GM19467 (cell line): ENCODE data around the gene CRHR2.

Experiments used
- ATAC-seq: cut with Tn5 transposase; IDR thresholded peaks from one replicate; pipeline ENCODE4 v1.9.1; 2021; ENCODE audit warnings: mild to moderate bottlenecking, moderate library complexity; ENCODE audit not compliant: unreplicated experiment

CRHR2 gene

DNA sequence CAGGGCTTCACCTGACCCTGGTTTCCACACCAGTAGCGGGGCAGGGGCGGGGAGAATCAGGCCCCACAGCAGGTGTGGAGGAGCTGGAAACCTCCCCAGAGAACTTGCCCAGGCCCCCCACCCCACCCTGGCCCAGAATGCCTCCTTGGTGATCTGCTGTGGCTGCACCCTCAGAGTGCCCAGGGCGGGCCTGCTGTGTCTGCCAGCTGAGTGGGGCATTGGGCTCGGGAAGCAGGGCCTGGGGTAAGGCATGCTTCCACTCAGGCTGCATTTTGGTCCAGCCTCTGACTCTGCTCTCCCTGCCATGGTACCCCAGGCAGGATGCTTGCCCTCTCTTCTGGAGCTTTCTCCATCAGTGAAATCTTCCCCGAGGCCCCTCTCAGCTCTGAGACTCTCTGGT, 1.1 kb upstream of the CRHR2 start:
- no peak for ATAC-seq

DNA sequence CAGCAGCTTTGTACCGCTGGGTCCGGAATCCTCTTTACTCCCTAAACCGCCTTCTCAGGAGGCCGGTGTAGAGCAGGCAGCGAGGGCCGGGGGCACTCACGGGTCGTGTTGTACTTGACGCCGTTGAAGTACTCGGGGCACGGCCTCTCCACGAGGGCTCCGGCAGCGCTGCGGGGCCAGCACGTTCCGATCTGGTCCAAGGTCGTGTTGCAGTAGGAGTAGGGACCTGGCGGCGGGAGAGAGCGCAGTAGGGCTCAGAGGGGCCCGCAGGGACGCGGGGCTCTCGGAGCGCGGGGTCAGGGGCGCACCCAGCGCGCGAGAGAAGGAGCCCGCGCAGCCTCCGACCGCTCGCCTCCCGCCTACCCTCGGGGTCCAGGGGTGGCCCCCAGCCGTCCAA, 443 bp downstream of the CRHR2 start:
- ATAC-seq = no peak

DNA sequence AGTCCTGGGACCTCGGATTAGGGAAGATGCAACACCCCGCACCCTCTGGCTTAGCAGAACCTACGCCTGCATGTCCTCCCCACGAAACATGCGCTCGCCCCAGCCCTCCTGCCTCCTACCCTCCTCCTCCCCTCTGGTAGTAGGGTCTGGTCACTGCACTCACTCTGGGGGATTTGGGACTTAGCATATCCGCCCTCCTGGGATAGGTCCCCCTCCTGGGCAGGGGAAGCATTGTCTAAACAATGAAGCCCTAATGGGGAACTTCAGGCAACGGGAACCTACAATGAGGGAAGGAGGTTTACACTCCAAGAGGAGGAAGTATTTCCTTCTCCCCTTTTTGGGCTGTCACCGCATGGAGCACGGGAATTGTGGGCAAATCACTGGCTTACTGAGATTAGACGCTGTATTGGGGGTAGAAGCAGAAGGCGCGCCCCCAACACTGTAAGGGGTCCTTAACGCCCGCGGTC, 892 bp downstream of the CRHR2 start:
- no peak for ATAC-seq

DNA sequence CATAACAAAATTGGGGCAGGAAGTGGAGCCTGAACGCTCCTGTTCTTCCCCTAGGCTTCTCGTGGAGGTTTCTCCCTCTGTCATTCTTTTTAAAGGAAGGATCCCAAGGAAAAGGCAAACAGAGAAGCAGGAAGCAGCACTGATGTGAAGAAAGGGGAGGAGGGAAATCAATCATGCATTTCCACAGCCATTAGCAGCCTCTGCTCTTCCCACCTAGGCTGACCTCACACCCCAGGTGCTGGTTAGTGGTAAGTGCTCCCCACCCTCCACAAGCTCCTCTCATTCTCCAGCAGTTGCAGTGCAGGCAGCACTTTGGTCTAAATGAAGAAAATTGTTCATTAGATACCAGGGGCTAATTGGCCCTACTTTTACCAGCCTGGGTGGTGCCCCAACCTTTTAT, 2.6 kb downstream of the CRHR2 start:
- ATAC-seq = no peak

DNA sequence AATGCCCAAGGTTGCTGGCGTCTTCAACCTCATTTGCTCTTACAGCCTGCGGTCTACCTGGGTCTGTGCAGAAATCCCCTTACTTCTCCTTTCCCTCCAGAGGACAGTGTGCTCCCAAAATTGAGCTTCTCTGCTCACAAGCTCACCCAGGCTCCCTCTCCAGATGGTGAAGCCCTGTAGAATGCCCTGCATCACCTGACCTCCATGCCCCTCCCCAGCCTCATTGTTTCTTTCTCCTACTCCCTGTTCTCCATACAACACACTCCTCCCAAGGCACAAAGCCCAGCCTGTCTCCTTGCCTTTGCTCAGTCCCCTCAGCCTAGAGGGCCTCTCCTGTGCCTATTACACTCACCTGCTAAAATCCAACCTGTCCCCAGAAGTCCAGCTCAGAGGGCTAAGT, 3.5 kb downstream of the CRHR2 start:
- no peak for ATAC-seq

DNA sequence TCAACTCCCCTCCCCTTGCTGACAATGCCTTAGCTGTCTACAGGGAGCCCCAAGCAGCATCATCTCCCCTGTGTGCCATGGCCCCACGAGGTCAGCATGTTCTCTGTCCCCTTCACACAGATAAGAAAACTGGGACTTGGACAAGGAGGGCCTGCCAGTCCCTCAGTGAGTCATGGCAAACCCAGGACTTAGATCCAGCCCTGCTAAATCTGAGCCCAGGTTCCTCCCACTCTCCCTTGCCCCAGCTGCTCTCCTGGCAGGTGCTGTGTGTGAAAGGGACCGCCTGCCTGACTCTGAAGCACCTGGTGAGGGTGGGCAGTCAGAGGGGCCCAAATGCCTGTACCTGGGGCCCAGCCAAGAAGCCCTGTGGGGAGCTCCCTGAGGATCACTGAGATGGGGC, 7.4 kb downstream of the CRHR2 start:
- no peak for ATAC-seq

DNA sequence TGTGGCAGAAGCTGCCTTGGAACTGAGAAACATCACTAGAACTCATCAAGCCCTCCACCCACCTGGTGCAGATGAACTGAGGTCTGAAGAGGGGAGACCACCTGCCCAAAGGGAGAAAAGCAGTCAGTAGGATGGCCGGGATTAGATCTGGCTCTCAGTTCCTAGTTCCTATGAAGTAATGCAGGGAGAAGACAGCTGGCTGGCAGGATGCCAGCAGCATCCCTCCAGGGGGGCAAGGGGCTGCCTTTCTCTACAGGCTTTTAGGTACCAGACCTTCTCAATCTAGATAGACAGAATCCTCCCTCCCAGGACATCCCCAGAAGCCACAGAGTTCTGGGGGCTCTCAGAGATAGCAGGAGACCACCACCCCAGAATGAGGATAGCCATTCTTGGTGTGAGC, 7.8 kb downstream of the CRHR2 start:
- no peak for ATAC-seq

DNA sequence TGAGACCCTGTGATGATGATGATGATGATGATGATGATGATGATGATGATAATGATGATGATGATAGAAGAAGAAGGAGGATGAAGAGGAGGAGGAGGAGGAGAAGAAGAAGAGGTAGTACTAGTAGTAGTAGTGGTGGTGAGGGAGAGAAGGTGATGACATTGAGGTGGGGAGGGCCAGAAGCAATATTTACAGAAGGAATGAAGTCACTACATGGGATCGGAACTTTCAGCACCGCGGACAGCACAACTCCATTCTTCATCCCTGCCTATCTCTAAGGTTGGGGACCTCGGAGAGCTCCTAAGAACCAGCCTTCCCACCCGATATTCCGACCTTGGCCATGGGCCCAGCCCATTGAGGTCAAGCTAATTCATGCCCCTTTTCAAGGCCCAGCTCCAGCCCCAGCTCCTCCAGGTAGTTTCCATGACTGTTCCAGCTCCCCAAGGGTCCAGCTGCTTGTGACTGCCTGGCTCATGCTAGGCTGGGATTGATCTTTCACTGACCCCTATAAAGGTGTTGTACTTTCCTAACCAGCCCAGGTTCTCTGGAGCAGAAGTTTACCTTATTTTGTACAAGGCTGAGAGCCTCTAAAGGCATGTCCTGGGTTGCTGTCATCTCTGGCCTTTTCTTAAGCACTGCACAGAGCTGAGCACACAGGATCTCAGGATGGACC, 10.3 kb downstream of the CRHR2 start:
- ATAC-seq = no peak

DNA sequence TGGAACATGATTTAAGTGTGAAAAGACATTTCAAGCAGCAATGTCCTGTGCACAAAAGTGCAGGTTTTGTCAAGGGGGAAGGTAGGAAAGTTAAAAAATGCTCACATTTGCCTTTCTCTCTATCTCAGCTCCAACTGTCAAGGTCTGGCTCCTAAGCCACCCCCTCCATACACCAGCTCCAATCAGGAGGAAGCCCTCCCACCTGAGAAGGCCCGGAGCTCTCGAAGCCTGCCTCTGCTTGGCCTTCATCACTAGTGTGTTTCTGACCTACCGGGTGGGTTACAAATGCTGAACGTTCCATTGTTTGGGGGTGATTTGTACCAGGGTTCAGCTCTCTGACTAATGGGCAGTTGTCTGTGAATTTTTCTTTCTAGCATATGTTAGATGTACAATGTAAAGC, 14.2 kb downstream of the CRHR2 start:
- no peak for ATAC-seq

DNA sequence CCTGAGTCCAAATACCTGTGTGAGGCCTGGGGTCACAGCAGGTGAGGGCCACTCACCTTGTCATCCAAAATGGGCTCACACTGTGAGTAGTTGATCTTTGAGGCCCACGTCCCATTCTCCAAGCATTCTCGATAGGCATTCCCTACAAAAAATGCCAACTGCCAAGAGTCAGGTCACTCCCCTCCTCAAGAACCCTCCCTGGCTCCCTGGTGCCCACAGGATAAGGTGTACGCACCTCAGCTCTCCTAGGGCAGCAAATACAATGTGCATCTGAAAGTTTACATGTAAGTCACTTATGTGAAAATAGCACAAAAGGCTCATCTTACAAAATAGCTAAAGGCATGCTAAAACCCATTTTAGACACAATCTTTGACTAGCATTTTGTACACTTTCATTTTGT, 15.1 kb downstream of the CRHR2 start:
- no peak for ATAC-seq

DNA sequence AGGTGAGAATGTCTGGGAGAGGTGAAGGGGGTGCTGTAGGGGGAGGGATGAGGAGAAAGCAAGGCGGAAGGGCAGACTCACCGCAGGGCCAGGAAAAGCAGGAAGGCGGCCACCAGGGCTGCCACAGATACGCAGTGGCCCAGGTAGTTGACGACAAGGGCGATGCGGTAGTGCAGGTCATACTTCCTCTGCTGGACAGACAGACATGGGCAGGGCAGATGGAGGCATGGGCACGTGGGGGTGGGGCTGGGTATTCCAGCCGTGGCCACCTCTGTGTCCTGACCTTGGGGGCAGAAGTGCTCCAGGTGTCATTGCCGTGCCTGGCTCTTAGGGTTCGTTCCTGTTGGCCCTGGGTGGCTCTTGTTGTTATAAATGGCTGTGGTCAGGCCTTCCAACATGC, 16.8 kb downstream of the CRHR2 start:
- ATAC-seq = no peak

DNA sequence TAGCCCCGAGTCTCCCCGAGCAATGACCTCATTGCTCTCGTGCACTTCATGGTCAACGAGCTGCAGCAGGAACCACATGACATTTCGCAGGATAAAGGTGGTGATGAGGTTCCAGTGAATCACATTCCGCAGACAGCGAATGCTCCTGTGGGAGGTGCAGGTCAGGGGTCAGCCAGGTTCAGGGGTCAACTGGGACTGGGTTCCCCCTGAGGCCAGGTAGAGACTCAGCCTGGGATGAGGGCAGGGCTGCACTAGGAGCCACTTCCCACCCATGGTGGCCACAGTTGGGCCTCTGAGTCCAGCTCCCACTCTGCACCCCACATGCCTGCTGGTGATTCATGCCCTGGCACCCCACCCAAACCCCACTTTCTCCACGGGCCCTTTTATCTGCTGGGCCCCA, 17.2 kb downstream of the CRHR2 start:
- no peak for ATAC-seq

DNA sequence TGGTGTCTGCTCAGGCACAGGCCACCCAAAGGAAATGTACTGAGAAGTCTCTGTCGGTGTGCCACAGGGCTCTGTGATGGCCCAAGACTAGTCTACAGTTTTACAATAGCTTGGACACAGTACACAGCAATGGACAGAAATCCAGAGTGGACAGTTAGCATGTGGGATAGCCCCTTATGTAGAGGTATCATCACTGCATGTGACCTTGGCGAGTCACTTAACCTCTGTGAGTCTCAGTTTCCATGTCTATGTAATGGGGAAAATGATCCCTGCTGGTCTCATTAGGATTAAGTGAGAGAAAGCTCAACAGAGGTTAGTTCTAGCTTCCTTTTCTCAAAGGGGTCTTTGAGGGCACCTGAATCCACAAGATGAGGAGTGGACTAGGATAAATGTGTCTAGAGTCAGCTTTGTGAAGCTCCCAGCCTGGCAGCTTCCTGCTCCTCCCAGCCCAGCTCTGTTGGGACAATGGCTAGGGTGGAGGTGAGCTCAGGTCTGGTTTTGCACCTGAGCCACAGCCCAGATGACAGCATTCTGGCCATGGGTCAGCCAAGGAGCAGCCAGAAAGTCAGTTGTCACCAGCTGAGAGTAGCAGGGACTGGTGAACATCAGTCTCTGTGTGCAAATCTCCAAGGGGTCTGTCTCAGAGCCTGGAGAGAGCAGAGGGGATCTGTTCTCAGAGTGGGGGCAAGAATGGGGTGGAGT, 17.9 kb downstream of the CRHR2 start:
- no peak for ATAC-seq

DNA sequence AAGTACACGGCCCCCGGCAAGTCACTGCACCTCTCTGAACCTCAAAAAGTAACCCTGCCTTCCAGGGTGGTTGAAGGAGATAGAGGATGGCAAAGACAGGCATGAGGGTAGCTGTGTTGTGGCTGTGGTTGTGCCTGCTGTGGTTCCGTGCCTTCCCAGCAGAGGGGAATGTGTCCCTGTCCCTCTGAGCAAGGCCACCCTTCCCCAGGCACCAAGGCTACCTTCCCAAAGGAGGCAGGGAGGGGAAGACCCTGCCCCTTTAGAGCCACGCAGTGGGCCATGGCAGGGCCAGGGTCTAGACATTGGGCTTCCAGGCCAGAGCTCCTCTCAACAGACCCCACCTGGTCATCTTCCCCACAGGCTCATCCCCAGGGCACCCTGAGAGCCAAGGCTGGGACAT, 18.8 kb downstream of the CRHR2 start:
- ATAC-seq = no peak

DNA sequence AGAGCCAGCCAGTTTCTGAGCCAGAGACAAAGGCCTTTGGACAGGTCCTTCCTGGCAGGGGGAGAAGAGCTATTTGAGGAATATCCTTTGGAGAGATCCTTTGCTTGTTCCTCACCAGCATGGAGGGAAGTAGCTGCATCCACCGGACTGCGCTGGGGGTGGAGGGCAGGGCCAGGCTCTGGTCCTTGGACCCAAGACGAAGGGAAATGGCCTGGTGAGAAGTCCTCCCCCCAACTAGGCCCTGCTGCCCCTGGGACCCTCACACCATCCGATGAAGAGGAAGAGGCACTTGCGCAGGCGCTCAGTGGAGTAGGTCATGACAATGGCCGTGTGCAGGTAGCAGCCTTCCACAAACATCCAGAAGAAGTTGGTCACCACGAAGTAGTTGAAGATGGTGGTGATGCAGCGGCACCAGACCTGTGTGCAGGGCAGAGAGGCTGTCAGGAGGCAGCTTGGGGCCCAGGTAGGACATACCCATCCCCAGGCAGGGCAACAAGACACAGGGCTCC, 19.8 kb downstream of the CRHR2 start:
- no peak for ATAC-seq

DNA sequence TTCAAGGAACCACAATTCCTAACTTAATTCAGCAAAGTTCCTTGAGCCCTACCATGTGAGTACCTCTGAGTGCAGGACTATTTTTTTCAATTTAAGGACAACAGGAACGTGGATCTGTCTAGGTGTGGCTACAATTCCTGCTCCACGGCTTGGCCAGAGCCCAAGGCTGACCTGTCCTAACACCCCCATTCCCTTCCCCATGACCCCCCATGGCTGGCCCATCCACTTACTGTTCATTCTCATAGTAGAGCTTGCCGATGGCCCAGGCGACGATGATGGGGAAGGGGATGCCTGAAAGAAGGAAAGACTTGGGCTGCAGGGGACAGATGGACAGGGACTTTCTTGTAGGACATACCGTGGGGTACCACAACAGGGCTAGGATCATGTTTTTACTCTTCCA, 20.3 kb downstream of the CRHR2 start:
- no peak for ATAC-seq

DNA sequence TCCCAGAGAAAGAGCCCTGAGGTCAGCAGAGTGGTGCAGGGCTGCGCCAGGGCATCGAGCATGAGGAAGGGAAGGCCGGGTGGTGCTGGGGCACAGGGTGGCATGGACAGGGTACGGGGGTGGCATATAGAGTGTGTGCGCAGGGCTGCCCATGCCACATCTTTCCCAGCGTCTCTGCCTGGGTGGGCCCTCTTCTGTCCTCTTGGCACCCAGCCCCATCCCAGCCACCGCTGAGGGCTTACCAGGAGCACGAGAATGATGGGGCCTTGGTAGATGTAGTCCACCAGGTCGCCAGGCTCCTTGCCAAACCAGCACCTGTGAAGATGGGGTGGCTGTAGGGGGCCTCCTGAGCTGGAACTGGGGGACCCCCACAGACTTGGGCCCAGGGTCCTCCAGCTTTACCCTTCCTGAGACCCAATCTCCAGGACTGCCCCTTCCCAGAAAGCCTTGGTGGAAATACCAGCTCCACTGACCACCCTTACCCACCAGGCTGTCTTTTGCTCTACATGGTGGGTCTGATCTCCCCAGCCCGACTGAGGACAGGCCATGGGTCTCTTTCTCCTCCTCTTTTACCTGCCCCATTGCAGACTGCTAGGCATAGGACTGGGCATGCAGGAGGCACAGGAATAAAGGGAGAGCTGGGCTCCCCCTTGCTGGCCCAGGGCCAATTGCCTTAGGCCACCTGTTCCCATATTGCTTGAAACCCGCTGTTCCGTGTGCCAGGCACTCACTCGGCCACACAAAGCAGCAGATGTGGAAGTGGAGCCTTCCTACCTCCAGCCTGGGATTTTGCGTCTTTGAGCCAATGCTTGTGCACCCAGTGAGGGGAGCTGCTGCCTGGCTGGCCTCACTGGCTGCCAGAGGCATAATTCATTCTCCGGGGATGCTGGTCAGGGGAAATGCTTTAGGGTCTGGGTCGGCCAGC, 21.7 kb downstream of the CRHR2 start:
- no peak for ATAC-seq

DNA sequence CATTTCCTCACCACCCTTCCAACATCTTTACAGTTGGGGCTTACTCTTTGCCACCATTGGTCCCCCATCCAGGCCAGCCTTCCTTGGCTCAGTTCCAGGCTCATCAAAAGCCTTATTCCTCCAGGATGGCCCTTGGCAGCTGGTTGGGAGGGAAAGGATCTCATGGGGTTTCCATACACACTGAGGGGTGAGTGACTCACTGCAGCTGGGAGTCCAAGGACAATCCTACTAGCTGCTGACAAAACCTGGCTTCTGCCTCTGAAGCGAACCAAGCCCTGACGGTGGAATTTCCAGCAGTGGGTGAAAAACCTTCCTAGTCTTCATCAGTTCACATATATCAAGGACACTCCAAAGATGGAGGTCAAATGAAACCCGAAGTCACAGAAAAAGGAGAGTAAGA, 22.9 kb downstream of the CRHR2 start:
- no peak for ATAC-seq

DNA sequence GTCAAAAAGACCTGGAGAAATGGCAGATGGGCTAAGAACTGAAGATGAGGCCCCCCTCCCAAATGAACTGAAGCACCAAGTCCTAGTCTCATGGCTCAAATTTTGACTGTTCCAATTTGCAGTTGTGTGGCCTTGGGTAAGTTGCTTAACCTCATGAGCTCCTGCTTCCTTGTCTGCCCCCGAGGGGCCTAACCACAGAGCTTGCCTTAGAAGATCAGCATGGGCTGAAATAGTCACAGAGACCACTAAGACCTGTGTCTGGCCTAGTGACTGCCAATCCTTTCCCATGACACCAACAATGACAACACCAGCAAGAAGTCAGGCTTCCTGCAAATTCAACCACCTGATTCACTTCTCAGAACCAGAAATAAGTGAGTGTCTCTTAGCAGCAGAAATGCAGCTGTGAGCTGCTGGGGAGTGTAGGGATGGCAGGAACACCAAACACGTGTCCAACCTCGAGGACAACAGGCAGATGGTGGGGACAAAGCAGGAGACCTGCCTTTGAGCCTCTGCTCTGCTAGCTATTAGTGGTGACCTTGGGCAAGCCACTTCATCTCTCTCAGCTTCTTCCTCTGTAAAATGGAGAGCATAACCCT, 23.7 kb downstream of the CRHR2 start:
- ATAC-seq = no peak

DNA sequence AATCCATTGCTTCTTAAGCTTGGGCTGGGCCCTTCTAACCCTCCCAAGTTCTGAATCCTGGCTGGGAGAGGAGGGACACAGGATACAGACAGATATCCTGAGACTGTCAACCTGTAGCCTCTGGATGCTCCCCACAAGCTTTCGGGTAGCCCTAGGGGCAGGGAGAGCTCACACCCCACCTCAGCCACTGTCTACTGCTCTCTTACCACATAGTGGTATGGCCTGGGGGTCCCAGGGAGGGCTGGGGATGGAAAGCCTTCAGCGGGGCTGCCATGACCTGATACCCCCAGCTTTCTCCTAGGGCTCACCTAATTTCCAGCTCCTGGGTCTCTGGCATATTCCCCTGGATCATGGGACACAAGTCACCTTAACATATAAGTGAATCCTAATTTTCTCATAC, 25.1 kb downstream of the CRHR2 start:
- ATAC-seq = no peak
